ENCODE measurements around the gene MAML3.

MAML3 gene

GRCh38 chr4:139851639-139852038 lies 302.3 kb downstream of the MAML3 start:
- H3K4me1 ChIP-seq (ENCODE audit: insufficient read depth, low read length, severe bottlenecking), result peaks cover 6% of the 10 kb centered on the region
- no peak overlapping the region for H3K4me3 ChIP-seq (ENCODE audit: low read depth, low read length, poor library complexity, severe bottlenecking)
- TF ChIP-seq, protein P1, sequence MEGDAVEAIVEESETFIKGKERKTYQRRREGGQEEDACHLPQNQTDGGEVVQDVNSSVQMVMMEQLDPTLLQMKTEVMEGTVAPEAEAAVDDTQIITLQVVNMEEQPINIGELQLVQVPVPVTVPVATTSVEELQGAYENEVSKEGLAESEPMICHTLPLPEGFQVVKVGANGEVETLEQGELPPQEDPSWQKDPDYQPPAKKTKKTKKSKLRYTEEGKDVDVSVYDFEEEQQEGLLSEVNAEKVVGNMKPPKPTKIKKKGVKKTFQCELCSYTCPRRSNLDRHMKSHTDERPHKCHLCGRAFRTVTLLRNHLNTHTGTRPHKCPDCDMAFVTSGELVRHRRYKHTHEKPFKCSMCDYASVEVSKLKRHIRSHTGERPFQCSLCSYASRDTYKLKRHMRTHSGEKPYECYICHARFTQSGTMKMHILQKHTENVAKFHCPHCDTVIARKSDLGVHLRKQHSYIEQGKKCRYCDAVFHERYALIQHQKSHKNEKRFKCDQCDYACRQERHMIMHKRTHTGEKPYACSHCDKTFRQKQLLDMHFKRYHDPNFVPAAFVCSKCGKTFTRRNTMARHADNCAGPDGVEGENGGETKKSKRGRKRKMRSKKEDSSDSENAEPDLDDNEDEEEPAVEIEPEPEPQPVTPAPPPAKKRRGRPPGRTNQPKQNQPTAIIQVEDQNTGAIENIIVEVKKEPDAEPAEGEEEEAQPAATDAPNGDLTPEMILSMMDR (IDR thresholded peaks at IDR 0.05; ENCODE audit: low read length), result no peak
- no peak for TF ChIP-seq EZH2 (IDR thresholded peaks at IDR 0.05; ENCODE audit: borderline replicate concordance, low read length)
- H3K27ac ChIP-seq (ENCODE audit: low read depth, low read length, poor library complexity, severe bottlenecking), result no peak overlapping the region
- no peaks in the 10 kb centered on the region for H3F3A ChIP-seq (ENCODE audit: insufficient read depth, low read length)
- H2AFZ ChIP-seq (ENCODE audit: low read length), result no peak overlapping the region
- H4K20me1 ChIP-seq (ENCODE audit: insufficient read depth, low read length), result no peaks in the 10 kb centered on the region
- no peaks in the 10 kb centered on the region for H3K27me3 ChIP-seq (ENCODE audit: insufficient read depth, low read length)
- H3K9me3 ChIP-seq (ENCODE audit: low read length), result no peaks in the 10 kb centered on the region
- no peak overlapping the region for H3K9ac ChIP-seq (ENCODE audit: low read length)
- no peaks in the 10 kb centered on the region for H3K79me2 ChIP-seq (ENCODE audit: insufficient read depth, low read length)
- H3K36me3 ChIP-seq (ENCODE audit: insufficient read depth, low read length), result no peaks in the 10 kb centered on the region
- H3K4me2 ChIP-seq (ENCODE audit: low read length), result no peak overlapping the region
- H3K9me2 ChIP-seq (ENCODE audit: low read depth, low read length), result no peaks in the 10 kb centered on the region

DNA sequence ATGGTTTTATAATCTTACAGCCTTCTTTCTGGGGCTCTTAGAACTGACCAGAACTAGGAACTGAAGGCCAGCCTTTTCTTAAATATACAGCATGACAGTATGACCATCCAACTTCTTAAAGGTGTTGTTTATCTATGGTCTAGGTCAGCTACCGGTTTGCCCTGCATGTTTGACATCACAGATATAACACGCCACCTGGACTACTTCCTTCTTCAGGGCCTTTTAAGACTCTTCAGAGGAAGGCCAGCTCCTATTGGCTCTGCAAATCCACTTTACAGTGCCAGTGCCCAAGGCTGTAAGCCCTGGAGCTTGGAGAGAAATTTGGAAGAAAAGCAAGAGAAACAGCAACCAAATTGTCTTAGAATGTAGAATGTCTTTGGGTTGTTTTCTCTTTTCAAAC lies 302.9 kb downstream of the MAML3 start:
- Histone ChIP-seq H3K9ac (ENCODE audit: low read length) (no peak overlapping the region), H3K4me3 (ENCODE audit: low read depth, low read length, poor library complexity, severe bottlenecking) (no peak overlapping the region), H3K4me1 (ENCODE audit: insufficient read depth, low read length, severe bottlenecking) (peaks cover 6% of the 10 kb centered on the region), H3K27ac (ENCODE audit: low read depth, low read length, poor library complexity, severe bottlenecking) (no peak overlapping the region), H3K79me2 (ENCODE audit: insufficient read depth, low read length) (no peaks in the 10 kb centered on the region), H3K27me3 (ENCODE audit: insufficient read depth, low read length) (no peaks in the 10 kb centered on the region), H3K36me3 (ENCODE audit: insufficient read depth, low read length) (no peaks in the 10 kb centered on the region), H4K20me1 (ENCODE audit: insufficient read depth, low read length) (no peaks in the 10 kb centered on the region), H2AFZ (ENCODE audit: low read length) (no peak overlapping the region), H3F3A (ENCODE audit: insufficient read depth, low read length) (no peaks in the 10 kb centered on the region), H3K9me2 (ENCODE audit: low read depth, low read length) (no peaks in the 10 kb centered on the region), H3K4me2 (ENCODE audit: low read length) (no peak overlapping the region), H3K9me3 (ENCODE audit: low read length) (no peaks in the 10 kb centered on the region)
- TF ChIP-seq, protein P1 (IDR thresholded peaks at IDR 0.05; ENCODE audit: low read length), result no peak
- no peak for TF ChIP-seq EZH2 (IDR thresholded peaks at IDR 0.05; ENCODE audit: borderline replicate concordance, low read length)

GRCh38 chr4:139849219-139849618 lies 304.8 kb downstream of the MAML3 start:
- no peaks in the 10 kb centered on the region for H3K9me3 ChIP-seq (ENCODE audit: low read length)
- no peak overlapping the region for H3K4me2 ChIP-seq (ENCODE audit: low read length)
- H3K27ac ChIP-seq (ENCODE audit: low read depth, low read length, poor library complexity, severe bottlenecking), result no peak overlapping the region
- no peaks in the 10 kb centered on the region for H3F3A ChIP-seq (ENCODE audit: insufficient read depth, low read length)
- H3K4me1 ChIP-seq (ENCODE audit: insufficient read depth, low read length, severe bottlenecking), result peaks cover 6% of the 10 kb centered on the region
- H3K9me2 ChIP-seq (ENCODE audit: low read depth, low read length), result no peaks in the 10 kb centered on the region
- no peaks in the 10 kb centered on the region for H3K79me2 ChIP-seq (ENCODE audit: insufficient read depth, low read length)
- no peak for TF ChIP-seq EZH2 (IDR thresholded peaks at IDR 0.05; ENCODE audit: borderline replicate concordance, low read length)
- TF ChIP-seq, protein P1 (IDR thresholded peaks at IDR 0.05; ENCODE audit: low read length), result no peak
- H3K27me3 ChIP-seq (ENCODE audit: insufficient read depth, low read length), result no peaks in the 10 kb centered on the region
- no peak overlapping the region for H2AFZ ChIP-seq (ENCODE audit: low read length)
- no peak overlapping the region for H3K9ac ChIP-seq (ENCODE audit: low read length)
- no peaks in the 10 kb centered on the region for H3K36me3 ChIP-seq (ENCODE audit: insufficient read depth, low read length)
- no peak overlapping the region for H3K4me3 ChIP-seq (ENCODE audit: low read depth, low read length, poor library complexity, severe bottlenecking)
- no peaks in the 10 kb centered on the region for H4K20me1 ChIP-seq (ENCODE audit: insufficient read depth, low read length)
